Measurements from ENCODE around the gene KCNQ2. TPM values are rescaled to one million over a fixed set of nuclear protein-coding genes. Genes with fewer than 3 reads are reported as not detected.

KCNQ2 gene
- total RNA-seq, 1 donor from 2014 or later = 354 TPM

DNA sequence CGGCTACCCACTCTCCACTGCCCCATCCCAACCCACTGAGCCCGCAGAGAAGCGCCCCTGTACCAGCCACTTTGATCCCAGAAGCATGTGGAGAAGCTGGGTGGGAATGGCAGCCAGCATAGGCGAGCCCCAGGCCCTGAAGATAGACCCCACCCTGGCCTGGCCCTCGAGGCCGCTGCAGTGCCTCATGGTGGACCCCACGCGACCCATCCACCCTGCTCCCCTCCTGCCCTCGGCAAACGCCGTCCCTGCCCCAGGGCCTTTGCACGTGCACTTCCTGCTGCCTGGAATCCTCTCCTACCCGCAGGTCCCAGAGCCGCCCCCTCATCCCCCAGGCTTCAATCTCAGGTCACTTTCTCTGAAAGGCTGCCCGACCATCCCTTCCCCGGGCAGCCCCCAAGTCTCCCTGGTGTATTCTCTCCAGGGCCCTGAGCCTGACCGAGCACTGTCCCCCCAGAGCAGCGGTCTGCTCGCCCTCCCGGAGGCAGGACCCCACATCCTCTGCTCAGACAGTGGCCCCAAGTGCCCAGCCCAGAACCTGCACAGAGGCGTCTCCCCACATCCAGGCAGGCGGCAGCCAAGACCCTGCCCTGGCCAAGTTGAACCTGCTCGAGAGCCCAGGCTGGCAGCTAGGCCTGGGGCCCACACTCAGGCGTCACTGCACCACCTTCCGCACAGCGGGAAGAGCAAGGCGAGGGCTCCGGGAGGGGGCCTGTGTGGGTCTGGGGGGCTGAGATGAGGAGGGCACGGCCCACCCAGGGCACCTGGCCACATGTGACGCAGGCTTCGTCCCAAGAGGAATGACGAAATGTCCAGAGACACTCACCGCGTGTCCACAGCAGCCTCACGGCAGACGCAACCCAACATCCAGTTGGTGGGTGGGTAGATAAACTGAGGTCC is 14.0 kb downstream of the KCNQ2 start:
- H3K4me3 Mint-ChIP-seq (ENCODE audit: unreplicated experiment) = no peak overlapping the region
- H3K27me3 Mint-ChIP-seq (ENCODE audit: unreplicated experiment) = peaks cover 12% of the 10 kb centered on the region
- TF ChIP-seq, protein P1, sequence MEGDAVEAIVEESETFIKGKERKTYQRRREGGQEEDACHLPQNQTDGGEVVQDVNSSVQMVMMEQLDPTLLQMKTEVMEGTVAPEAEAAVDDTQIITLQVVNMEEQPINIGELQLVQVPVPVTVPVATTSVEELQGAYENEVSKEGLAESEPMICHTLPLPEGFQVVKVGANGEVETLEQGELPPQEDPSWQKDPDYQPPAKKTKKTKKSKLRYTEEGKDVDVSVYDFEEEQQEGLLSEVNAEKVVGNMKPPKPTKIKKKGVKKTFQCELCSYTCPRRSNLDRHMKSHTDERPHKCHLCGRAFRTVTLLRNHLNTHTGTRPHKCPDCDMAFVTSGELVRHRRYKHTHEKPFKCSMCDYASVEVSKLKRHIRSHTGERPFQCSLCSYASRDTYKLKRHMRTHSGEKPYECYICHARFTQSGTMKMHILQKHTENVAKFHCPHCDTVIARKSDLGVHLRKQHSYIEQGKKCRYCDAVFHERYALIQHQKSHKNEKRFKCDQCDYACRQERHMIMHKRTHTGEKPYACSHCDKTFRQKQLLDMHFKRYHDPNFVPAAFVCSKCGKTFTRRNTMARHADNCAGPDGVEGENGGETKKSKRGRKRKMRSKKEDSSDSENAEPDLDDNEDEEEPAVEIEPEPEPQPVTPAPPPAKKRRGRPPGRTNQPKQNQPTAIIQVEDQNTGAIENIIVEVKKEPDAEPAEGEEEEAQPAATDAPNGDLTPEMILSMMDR (IDR thresholded peaks at IDR 0.05; ENCODE audit: partially characterized antibody, unreplicated experiment) = no peak
- no peak overlapping the region for H3K27ac Mint-ChIP-seq (ENCODE audit: unreplicated experiment)
- H3K9me3 Mint-ChIP-seq (ENCODE audit: unreplicated experiment) = peaks cover 9% of the 10 kb centered on the region
- no peaks in the 10 kb centered on the region for H3K36me3 Mint-ChIP-seq (ENCODE audit: unreplicated experiment)
- peaks cover 24% of the 10 kb centered on the region for H3K4me1 Mint-ChIP-seq (ENCODE audit: low read depth, unreplicated experiment)
- DNase-seq = no peak

DNA sequence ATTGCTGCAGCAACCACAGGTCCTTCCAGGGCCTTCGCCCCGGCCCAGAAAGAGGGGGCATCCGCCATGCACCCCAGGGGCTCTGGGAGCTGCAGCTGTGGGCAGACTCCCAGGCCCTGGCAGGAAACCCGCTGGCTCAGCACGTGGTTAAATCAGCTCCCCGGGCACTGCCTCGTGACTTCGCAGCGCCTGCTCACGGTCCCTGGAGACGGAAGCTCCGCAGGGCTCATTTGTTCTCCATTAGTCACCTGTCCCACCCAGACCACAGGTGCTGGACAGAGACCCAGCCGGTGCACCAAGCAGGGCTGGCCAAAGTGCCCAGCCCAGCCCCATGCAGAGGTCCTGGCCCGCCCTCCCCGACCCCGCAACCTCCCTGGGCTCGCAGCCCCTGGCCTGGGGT is 14.7 kb downstream of the KCNQ2 start:
- Mint-ChIP-seq H3K36me3 (ENCODE audit: unreplicated experiment) (no peaks in the 10 kb centered on the region), H3K9me3 (ENCODE audit: unreplicated experiment) (peaks cover 8% of the 10 kb centered on the region), H3K27ac (ENCODE audit: unreplicated experiment) (no peak overlapping the region), H3K4me1 (ENCODE audit: low read depth, unreplicated experiment) (peaks cover 21% of the 10 kb centered on the region), H3K4me3 (ENCODE audit: unreplicated experiment) (no peak overlapping the region), H3K27me3 (ENCODE audit: unreplicated experiment) (peaks cover 12% of the 10 kb centered on the region)
- TF ChIP-seq, protein P1 (IDR thresholded peaks at IDR 0.05; ENCODE audit: partially characterized antibody, unreplicated experiment) = no peak
- DNase-seq = no peak

DNA sequence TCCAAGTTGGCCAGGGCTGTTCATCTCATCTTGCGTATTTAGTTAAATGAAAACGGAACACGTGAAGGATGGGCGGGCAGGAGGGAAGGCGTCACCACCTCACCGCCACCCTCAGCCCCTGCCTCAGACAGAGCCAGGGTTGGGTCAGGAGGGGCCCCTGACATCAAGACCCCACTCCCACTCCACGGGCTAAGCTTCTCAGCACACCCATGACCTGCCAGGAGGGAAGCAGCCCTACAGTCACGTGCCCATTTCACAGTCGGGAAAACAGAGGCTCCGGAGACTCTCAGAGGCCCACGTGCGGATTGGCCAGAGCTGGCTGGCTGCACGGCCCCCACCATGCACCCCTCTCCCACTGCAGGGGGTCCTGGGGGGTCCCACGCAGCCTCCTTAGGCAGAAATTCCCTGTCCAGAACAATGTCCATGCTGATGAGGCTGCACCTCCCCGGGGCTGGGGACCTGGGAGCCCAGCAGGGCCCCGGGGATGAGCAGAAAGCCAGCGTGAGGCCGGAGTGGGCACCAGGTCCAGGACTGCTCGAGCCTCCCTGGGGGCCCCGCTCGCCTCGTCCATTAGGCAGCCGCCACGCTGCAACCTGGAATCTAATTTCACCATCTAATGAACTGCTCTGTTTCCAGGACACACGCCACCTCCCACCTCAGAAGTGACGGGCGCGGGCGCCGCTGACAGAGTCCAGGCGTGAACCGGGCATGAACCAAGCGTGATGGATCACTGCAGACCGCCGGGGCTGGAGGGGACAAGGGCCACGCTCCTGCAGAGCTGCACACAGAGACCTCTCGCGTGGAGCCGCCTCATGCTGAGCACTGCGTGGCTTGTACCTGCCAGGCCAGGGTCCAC is 15.8 kb downstream of the KCNQ2 start:
- peaks cover 11% of the 10 kb centered on the region for H3K27me3 Mint-ChIP-seq (ENCODE audit: unreplicated experiment)
- H3K4me3 Mint-ChIP-seq (ENCODE audit: unreplicated experiment) = peak overlapping the region; percentile 72
- peaks cover 7% of the 10 kb centered on the region for H3K9me3 Mint-ChIP-seq (ENCODE audit: unreplicated experiment)
- H3K36me3 Mint-ChIP-seq (ENCODE audit: unreplicated experiment) = no peaks in the 10 kb centered on the region
- H3K4me1 Mint-ChIP-seq (ENCODE audit: low read depth, unreplicated experiment) = peaks cover 25% of the 10 kb centered on the region
- H3K27ac Mint-ChIP-seq (ENCODE audit: unreplicated experiment) = peak overlapping the region; percentile 85
- DNase-seq = peak; percentile 69
- TF ChIP-seq, protein P1 (IDR thresholded peaks at IDR 0.05; ENCODE audit: partially characterized antibody, unreplicated experiment) = no peak

DNA sequence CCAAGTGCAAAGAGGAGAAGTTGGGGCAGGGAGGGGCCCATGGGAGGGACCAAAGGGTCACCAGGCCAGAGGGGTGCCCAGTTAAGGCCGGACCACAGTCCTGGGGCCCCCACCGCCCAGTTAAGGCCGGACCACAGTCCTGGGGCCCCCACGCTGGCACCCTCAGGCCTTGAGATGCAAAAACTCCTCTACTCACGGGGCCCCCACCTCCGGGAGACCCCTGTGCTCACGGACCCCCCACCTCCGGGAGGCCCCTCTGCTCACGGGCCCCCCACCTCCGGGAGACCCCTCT is 16.9 kb downstream of the KCNQ2 start:
- Mint-ChIP-seq H3K27ac (ENCODE audit: unreplicated experiment) (no peak overlapping the region), H3K4me3 (ENCODE audit: unreplicated experiment) (peak overlapping the region; percentile 75), H3K4me1 (ENCODE audit: low read depth, unreplicated experiment) (peaks cover 25% of the 10 kb centered on the region), H3K36me3 (ENCODE audit: unreplicated experiment) (no peaks in the 10 kb centered on the region), H3K9me3 (ENCODE audit: unreplicated experiment) (peaks cover 10% of the 10 kb centered on the region), H3K27me3 (ENCODE audit: unreplicated experiment) (peaks cover 15% of the 10 kb centered on the region)
- TF ChIP-seq, protein P1 (IDR thresholded peaks at IDR 0.05; ENCODE audit: partially characterized antibody, unreplicated experiment) = no peak
- no peak for DNase-seq
